Left ventricle myocardium inferior (tissue), 1 donor: ENCODE measurements around the gene SEC61A1. TPM values are rescaled to one million over a fixed set of nuclear protein-coding genes. Genes with fewer than 3 reads are reported as not detected.

Experiments used
- DNase-seq: peaks from one replicate; pipeline ENCODE4 v3.0.0-alpha.2; 2020
- H3K27ac ChIP-seq: fragments of 200-600 bp; replicated peaks from 2 replicates; pipeline ENCODE4 v1.8.0; 2021
- H3K27me3 ChIP-seq: fragments of 200-600 bp; 2 replicates; pipeline ENCODE4 v1.8.0; 2021; ENCODE audit warnings: low read depth
- H3K36me3 ChIP-seq: fragments of 200-600 bp; 2 replicates; pipeline ENCODE4 v1.8.0; 2021
- H3K4me1 ChIP-seq: fragments of 200-600 bp; 2 replicates; pipeline ENCODE4 v1.8.0; 2021
- H3K4me3 ChIP-seq: fragments of 200-600 bp; 2 replicates; pipeline ENCODE4 v1.8.0; 2021; ENCODE audit warnings: mild to moderate bottlenecking, moderate library complexity
- H3K9me3 ChIP-seq: fragments of 200-600 bp; replicated peaks from 2 replicates; pipeline ENCODE4 v1.8.0; 2021
- CTCF ChIP-seq: fragments of 200-600 bp; IDR thresholded peaks from 2 replicates; pipeline ENCODE4 v1.8.0; 2021; ENCODE audit warnings: antibody characterized with exemption, mild to moderate bottlenecking, borderline replicate concordance
- intact Hi-C: fragments of 100-400 bp; cut with micrococcal nuclease; formaldehyde crosslinking; loops from one replicate; pipeline ENCODE4 v1.11.0; 2022
- total RNA-seq: library from RNA; stranded (reverse); fragmentation: NEBNext Ultra II Directional; extraction: Animal tissue kit (Norgen Biotek cat#: 25700); gene quantifications from one replicate; pipeline ENCODE4 v1.2.1, GENCODE V29; 2021
- donor health status: DM: no; HTN: yes; CAD: no; lungs with severe emphysema.

The SEC61A1 gene
- total RNA-seq, 1 donor from 2014 or later, result 65.8 TPM

- H3K4me3 ChIP-seq, result no peak overlapping the region
- H3K9me3 ChIP-seq, result no peaks in the 10 kb centered on the region
- H3K27me3 ChIP-seq, result no peaks in the 10 kb centered on the region
- no peak for TF ChIP-seq CTCF
- H3K4me1 ChIP-seq, result peaks cover 20% of the 10 kb centered on the region
- no peak for DNase-seq
- intact Hi-C loops, result no loop called here
- peaks cover 71% of the 10 kb centered on the region for H3K36me3 ChIP-seq
- H3K27ac ChIP-seq, result peak overlapping the region; percentile 70
These were observed 48.4 kb downstream of the SEC61A1 start for GRCh38 chr3:128100638-128101037.

GRCh38 chr3:128103136-128103676 is 51.0 kb downstream of the SEC61A1 start:
- intact Hi-C loops, result no loop called here
- Histone ChIP-seq H3K27me3 (no peaks in the 10 kb centered on the region), H3K9me3 (no peaks in the 10 kb centered on the region), H3K36me3 (peaks cover 49% of the 10 kb centered on the region), H3K27ac (no peak overlapping the region), H3K4me3 (no peak overlapping the region), H3K4me1 (peaks cover 29% of the 10 kb centered on the region)
- DNase-seq, result no peak
- TF ChIP-seq CTCF, result no peak

GRCh38 chr3:128107834-128108233 is 55.6 kb downstream of the SEC61A1 start:
- Histone ChIP-seq H3K4me3 (peak overlapping the region; percentile 45), H3K36me3 (peaks cover 49% of the 10 kb centered on the region)
- DNase-seq, result peak; percentile 36

GRCh38 chr3:128111147-128111546 is 58.9 kb downstream of the SEC61A1 start:
- Histone ChIP-seq H3K9me3 (no peaks in the 10 kb centered on the region), H3K36me3 (peaks cover 33% of the 10 kb centered on the region), H3K4me3 (no peak overlapping the region), H3K4me1 (peaks cover 21% of the 10 kb centered on the region), H3K27ac (no peak overlapping the region), H3K27me3 (no peaks in the 10 kb centered on the region)
- no peak for TF ChIP-seq CTCF
- DNase-seq, result no peak
- intact Hi-C loops, result no loop called here

More at GRCh38 chr3:128107834-128108233, 55.6 kb downstream of the SEC61A1 start:
- TF ChIP-seq CTCF, result no peak
- H3K4me1 ChIP-seq, result peaks cover 20% of the 10 kb centered on the region
- no peaks in the 10 kb centered on the region for H3K9me3 ChIP-seq
- intact Hi-C loops, result no loop called here
- no peaks in the 10 kb centered on the region for H3K27me3 ChIP-seq
- H3K27ac ChIP-seq, result peak overlapping the region; percentile 23

GRCh38 chr3:128112357-128112968 is 60.2 kb downstream of the SEC61A1 start:
- Histone ChIP-seq H3K27me3 (no peaks in the 10 kb centered on the region), H3K36me3 (peaks cover 44% of the 10 kb centered on the region), H3K4me1 (peaks cover 18% of the 10 kb centered on the region), H3K27ac (no peak overlapping the region), H3K9me3 (no peaks in the 10 kb centered on the region), H3K4me3 (no peak overlapping the region)
- no peak for DNase-seq
- intact Hi-C loops, result no loop called here
- TF ChIP-seq CTCF, result no peak
